Measurements from ENCODE around the gene SRPRA. TPM values are rescaled to one million over a fixed set of nuclear protein-coding genes. Genes with fewer than 3 reads are reported as not detected.

SRPRA gene
- total RNA-seq, 1 donor = 99.5 TPM

GRCh38 chr11:126297004-126297403, 28.3 kb upstream of the SRPRA start:
- Histone ChIP-seq H4K20me1 (ENCODE audit: insufficient read depth, low read length) (no peaks in the 10 kb centered on the region), H3K27me3 (ENCODE audit: insufficient read depth, low read length) (no peaks in the 10 kb centered on the region), H3K4me3 (ENCODE audit: insufficient read depth, low read length) (no peak overlapping the region), H3K79me2 (ENCODE audit: insufficient read depth, low read length) (no peaks in the 10 kb centered on the region), H3K36me3 (ENCODE audit: insufficient read depth, low read length) (peaks cover 24% of the 10 kb centered on the region), H2AFZ (ENCODE audit: low read length) (no peak overlapping the region), H3K9me3 (ENCODE audit: low read depth, low read length) (no peaks in the 10 kb centered on the region), H3K4me1 (ENCODE audit: insufficient read depth, low read length) (no peaks in the 10 kb centered on the region), H3K4me2 (ENCODE audit: insufficient read depth, low read length) (no peak overlapping the region), H3K27ac (ENCODE audit: low read depth, low read length) (no peak overlapping the region)
- DNase-seq (ENCODE audit: insufficient read length, low spot score, missing footprints) = no peak
- TF ChIP-seq, protein P1, sequence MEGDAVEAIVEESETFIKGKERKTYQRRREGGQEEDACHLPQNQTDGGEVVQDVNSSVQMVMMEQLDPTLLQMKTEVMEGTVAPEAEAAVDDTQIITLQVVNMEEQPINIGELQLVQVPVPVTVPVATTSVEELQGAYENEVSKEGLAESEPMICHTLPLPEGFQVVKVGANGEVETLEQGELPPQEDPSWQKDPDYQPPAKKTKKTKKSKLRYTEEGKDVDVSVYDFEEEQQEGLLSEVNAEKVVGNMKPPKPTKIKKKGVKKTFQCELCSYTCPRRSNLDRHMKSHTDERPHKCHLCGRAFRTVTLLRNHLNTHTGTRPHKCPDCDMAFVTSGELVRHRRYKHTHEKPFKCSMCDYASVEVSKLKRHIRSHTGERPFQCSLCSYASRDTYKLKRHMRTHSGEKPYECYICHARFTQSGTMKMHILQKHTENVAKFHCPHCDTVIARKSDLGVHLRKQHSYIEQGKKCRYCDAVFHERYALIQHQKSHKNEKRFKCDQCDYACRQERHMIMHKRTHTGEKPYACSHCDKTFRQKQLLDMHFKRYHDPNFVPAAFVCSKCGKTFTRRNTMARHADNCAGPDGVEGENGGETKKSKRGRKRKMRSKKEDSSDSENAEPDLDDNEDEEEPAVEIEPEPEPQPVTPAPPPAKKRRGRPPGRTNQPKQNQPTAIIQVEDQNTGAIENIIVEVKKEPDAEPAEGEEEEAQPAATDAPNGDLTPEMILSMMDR (IDR thresholded peaks at IDR 0.05; ENCODE audit: extremely low read depth, low read depth, low read length) = no peak

- H3K9me3 ChIP-seq (ENCODE audit: low read depth, low read length) = no peaks in the 10 kb centered on the region
- no peaks in the 10 kb centered on the region for H3K27me3 ChIP-seq (ENCODE audit: insufficient read depth, low read length)
- no peak overlapping the region for H2AFZ ChIP-seq (ENCODE audit: low read length)
- H3K4me2 ChIP-seq (ENCODE audit: insufficient read depth, low read length) = no peak overlapping the region
- TF ChIP-seq, protein P1 (IDR thresholded peaks at IDR 0.05; ENCODE audit: extremely low read depth, low read depth, low read length) = no peak
- no peaks in the 10 kb centered on the region for H3K79me2 ChIP-seq (ENCODE audit: insufficient read depth, low read length)
- H3K4me3 ChIP-seq (ENCODE audit: insufficient read depth, low read length) = no peak overlapping the region
- H3K27ac ChIP-seq (ENCODE audit: low read depth, low read length) = no peak overlapping the region
- H3K36me3 ChIP-seq (ENCODE audit: insufficient read depth, low read length) = peaks cover 47% of the 10 kb centered on the region
- DNase-seq (ENCODE audit: insufficient read length, low spot score, missing footprints) = no peak
- no peaks in the 10 kb centered on the region for H3K4me1 ChIP-seq (ENCODE audit: insufficient read depth, low read length)
- no peaks in the 10 kb centered on the region for H4K20me1 ChIP-seq (ENCODE audit: insufficient read depth, low read length)
Observed at GRCh38 chr11:126293726-126294125, 25.0 kb upstream of the SRPRA start.

DNA sequence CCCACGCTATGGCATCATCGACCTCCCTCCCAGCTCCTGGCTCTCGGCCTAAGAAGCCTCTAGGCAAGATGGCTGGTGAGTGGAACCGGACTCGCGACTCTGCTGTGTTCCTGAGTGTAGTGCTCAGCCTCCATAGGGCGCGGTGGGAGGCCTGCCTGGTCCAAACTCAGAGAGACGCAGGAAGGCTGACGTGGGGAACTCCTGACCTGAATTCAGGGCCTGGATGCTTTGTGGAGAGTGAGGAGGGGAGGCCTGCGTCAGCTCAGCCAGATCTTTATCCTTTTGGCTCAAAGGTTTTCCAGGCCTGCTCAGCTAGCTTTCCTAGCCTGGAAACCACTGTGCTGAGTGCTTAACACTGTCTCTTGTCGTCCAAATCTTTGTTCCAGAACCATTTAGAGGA, 22.2 kb upstream of the SRPRA start:
- H4K20me1 ChIP-seq (ENCODE audit: insufficient read depth, low read length) = peaks cover 11% of the 10 kb centered on the region
- H3K79me2 ChIP-seq (ENCODE audit: insufficient read depth, low read length) = peaks cover 9% of the 10 kb centered on the region
- no peaks in the 10 kb centered on the region for H3K4me1 ChIP-seq (ENCODE audit: insufficient read depth, low read length)
- H3K4me3 ChIP-seq (ENCODE audit: insufficient read depth, low read length) = no peak overlapping the region
- TF ChIP-seq, protein P1 (IDR thresholded peaks at IDR 0.05; ENCODE audit: extremely low read depth, low read depth, low read length) = no peak
- no peak overlapping the region for H3K27ac ChIP-seq (ENCODE audit: low read depth, low read length)
- H3K9me3 ChIP-seq (ENCODE audit: low read depth, low read length) = no peaks in the 10 kb centered on the region
- no peak overlapping the region for H2AFZ ChIP-seq (ENCODE audit: low read length)
- H3K27me3 ChIP-seq (ENCODE audit: insufficient read depth, low read length) = no peaks in the 10 kb centered on the region
- no peak for DNase-seq (ENCODE audit: insufficient read length, low spot score, missing footprints)
- no peak overlapping the region for H3K4me2 ChIP-seq (ENCODE audit: insufficient read depth, low read length)
- H3K36me3 ChIP-seq (ENCODE audit: insufficient read depth, low read length) = peaks cover 58% of the 10 kb centered on the region

GRCh38 chr11:126288237-126288636, 19.5 kb upstream of the SRPRA start:
- Histone ChIP-seq H4K20me1 (ENCODE audit: insufficient read depth, low read length) (peaks cover 11% of the 10 kb centered on the region), H3K4me2 (ENCODE audit: insufficient read depth, low read length) (no peak overlapping the region), H3K79me2 (ENCODE audit: insufficient read depth, low read length) (peaks cover 13% of the 10 kb centered on the region), H3K4me1 (ENCODE audit: insufficient read depth, low read length) (peaks cover 12% of the 10 kb centered on the region), H3K9me3 (ENCODE audit: low read depth, low read length) (no peaks in the 10 kb centered on the region), H3K27me3 (ENCODE audit: insufficient read depth, low read length) (no peaks in the 10 kb centered on the region), H3K36me3 (ENCODE audit: insufficient read depth, low read length) (peaks cover 44% of the 10 kb centered on the region), H3K4me3 (ENCODE audit: insufficient read depth, low read length) (no peak overlapping the region), H2AFZ (ENCODE audit: low read length) (no peak overlapping the region), H3K27ac (ENCODE audit: low read depth, low read length) (no peak overlapping the region)
- DNase-seq (ENCODE audit: insufficient read length, low spot score, missing footprints) = no peak
- TF ChIP-seq, protein P1 (IDR thresholded peaks at IDR 0.05; ENCODE audit: extremely low read depth, low read depth, low read length) = no peak

All from osteoblast (primary cell).